ENCODE measurements around the gene CNKSR1.

Gene CNKSR1

DNA sequence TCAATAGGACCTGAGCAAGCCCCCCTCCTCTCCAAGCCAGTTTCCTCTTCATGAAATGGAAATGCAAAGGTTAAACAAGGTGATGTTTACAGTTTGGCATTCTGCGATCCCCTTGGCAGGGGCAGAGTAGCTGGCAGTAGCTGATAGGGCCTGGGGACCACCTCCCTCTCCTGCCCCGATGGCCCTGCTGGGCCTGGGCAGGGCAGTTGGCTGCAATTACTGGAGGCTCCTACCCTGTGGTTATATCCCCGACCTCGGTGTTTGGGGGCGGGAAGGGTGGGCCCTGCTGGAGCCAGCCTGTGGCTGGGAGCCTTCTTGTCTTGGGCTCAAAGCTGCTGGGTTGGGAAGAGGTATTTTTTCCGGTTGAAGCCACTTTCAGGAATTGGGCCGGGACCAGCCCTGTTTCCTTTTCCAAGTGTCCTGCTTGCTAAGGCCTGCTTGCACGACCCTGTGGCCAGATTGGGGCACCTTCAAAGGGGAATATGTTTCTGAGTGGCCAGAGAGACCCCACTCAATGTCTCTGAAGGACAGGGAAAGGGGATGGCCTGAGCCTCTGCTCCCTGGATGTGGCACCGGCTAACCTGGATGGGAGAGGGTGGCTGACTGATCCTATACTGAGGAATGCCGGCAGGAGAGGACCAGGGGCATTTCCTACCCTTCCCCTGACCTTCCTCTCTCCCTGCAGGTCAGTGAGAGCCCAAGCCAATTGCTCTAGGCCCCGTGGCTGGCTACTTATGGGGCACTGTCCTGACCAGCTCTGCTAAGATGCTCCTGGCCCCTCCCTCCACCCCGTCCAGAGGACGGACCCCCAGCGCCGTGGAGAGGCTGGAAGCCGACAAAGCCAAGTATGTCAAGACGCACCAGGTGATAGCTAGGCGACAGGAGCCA is 16.5 kb upstream of the CNKSR1 start:
- DNase-seq = no peak

DNA sequence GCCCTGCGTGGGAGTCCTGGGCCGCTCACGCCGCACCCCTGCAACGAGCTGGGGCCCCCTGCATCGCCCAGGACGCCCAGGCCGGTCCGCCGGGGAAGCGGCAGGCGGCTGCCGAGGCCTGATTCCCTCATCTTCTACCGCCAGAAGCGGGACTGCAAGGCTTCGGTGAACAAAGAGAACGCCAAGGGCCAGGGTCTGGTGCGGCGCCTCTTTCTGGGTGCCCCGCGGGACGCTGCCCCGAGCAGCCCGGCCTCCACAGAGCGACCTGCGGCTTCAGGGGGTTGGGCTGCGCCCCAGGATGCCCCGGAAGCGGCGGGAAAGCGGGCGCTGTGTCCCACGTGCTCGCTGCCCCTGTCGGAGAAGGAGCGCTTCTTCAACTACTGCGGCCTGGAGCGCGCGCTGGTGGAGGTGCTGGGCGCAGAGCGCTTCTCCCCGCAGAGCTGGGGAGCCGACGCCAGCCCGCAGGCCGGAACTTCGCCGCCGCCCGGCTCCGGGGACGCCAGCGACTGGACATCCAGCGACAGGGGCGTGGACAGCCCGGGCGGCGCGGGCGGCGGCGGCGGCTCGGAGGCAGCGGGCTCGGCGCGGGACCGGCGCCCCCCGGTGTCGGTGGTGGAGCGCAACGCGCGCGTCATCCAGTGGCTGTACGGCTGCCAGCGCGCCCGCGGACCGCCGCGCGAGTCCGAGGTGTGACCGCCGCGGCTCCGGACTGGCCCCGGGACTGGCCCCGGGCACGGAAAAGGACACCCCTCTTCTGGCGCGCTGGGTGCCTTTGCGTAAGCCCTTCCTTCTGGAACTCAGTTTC is 15.7 kb upstream of the CNKSR1 start:
- peak; percentile 25 for DNase-seq

DNA sequence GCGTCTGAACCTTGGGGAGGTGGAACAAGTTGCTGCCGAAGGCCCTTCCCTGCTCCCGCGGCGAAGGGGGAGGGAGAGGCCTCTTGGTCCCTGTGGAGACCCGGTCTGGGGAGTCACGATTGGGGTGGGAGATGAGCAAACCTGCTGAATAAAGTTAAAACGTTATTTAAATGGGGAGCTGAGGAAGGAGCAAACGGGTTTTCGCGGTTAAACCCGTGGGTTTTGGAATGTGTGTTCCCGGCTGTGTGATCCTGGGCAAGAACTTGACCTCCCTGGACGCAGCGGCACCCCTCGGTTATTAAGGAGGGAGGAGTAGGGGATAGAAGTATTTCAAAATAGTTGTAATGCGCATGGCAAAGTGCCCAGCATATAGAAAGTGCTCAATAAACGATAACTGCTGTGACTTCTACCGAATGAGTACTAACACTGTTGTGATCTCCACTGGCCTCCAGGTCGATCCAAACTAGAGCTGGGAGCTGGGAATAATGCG is 15.0 kb upstream of the CNKSR1 start:
- DNase-seq = no peak

DNA sequence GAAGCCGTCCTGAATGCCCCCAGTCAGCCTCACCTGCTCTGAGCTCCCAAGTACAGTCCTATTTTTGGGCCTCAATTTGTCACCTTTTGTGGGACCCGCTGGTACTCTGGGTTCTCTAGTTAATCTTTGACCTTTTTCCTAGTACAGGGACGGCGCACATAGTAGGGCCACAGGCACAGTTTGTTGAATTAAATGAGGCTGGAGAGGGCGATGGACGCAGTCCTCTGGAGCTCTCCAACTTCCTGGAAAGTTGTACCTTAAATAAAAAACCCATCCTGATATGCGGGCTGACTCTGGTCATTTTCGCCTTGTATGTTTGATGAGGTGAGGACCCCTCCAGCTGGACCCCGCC is 13.6 kb upstream of the CNKSR1 start:
- no peak for DNase-seq

DNA sequence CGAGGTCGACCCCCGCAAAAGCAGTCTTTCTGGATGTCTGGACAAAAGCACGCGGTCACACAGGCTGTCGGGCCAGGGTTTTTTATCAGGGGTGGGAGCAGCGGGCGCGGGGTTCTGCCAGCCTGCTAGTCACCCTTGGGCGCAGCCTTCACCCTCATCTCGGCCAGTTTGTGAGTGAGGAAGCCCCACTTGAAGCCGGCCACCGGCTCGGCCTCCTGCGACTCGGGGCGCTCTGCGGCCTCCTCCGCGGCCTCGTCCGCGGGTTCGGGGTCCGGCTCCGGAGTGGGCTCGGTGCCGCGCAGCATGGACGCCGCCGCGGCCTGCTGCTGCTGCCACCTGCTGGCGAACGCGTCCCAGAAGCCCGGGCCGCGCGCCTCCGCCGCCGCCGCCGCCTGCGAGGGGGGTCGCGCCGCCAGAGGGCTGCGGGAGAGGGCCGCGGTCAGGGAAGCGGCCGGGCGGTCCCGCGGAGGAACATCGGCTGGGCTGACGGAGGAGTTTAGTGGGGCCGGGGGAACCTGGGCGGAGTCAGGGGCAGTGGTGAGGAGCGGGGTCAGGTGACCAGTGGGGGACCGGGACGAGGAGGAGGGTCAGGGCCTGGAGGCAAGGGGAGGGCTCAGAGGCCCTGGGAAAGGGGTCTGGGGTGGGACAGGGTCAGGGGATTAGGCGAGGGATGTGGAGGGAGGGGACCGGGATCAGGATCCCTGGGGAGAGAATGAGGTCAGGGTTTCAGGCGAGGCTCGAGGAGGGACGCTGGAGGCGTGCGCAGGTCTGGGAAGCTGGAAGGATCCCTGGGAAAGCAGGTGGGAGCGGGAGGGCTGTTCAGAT is 13.0 kb upstream of the CNKSR1 start:
- no peak for DNase-seq

DNA sequence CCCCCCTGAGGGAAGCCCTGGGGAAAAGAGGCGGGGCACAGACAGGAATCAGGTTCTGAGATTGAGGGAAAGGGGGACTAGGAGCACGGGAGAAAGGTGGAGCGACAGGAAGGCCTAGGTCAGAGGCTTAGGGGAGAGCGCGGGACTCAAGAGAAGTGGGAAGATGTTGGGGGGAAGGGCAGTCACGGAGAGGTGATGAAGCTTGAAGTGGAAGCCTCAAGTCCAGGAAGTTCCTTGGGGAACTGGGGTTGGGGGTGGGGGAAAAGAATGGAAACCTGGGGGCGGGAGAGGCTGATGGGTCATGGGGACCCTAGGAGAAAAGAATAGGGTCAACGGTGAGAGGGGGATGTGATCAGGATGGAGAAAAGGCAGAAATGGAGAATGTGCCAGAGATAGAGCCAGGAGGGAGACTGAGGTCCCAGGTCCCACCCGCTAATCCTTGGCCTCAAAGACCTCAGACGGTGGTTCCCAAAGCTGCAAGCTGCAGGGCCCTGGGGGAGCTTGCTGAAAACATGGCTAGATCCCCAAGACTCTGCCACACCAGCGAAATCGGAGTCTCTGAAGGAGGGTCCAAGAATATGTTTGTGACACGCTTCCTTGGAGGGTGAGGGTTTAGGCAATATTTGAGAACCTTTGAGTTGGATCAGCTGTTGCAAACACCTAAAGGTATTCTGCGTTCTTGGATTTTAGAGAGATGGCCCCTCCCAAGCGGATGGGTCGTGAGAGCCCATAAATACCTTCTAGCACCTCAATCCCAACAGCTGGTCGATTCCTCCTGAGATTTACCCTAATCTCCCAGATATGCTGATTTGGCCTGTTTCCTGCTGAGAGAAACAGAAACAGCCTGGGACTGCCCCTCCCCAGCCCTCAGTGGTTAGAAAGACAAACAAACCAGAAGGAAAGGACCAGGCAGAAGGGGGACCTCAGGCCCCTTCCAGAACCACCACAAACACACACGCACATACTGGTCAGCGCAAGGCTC is 12.1 kb upstream of the CNKSR1 start:
- no peak for DNase-seq

DNA sequence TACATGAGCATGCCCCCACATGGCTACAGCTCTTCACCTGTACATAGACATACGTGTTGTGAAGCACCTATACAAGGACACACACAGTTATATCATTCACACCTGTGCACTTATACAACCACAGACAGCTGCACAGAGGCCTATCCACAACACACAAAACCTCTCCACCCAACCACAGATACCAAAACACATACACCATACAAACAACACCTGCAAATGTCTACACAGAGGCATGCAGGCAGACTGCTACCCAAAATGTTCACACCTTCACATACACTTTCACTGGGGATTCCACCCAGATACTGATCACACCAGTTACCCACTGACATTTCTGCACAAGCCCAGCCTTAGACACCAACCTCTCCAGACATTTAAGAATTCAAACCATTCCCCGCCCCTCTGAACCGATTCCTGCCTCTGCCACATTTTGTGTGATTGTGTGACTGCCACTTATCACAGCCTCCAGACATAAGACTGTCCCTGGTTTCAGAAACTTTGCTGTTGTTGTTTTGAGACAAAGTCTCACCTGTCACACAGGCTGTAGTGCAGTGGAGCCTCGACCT is 10.5 kb upstream of the CNKSR1 start:
- no peak for DNase-seq

DNA sequence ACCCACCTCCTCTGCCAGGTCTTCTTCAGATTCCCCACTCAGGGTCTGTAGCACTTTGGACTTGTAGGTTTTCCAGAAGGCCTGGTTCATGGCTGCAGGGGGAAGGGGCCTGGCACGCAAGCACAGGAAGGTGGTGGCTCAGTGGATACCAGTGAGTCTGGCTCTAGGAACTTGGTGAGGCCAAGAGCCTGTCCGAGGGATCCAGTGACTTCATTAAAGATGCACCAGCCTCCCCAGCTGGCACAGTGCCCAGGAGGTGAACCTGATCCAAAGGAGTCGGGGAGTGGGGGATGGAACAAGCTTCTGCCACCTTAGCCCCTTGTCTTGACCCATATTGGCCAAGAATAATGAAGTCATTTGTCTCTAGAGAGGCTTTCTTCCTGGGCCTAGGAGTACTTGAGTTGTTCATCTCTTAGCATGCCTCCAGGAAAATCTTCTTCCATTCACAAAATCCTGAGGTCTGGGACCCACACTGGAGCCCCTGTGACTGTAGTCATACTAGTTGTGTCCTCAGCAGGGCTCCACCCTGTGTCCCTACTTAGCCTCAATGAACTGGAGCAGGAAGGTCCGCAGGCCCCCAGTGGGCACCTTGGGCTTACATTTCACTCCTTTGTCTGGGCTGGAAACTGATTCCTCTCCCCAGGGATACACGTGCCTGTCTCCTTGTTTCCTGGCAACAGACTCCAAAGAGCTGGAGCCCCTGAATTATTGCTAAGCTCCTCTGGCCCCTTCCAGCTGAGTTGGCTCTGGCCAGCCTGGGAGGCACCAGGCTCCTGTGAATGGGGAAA is 8.7 kb upstream of the CNKSR1 start, which contains the start of gene C1orf232:
C1orf232 (minus strand) TSS at position 554 of the 788 bp plus-strand sequence; CDS start at position 90, 464 bp downstream.
- peak; percentile 30 for DNase-seq

DNA sequence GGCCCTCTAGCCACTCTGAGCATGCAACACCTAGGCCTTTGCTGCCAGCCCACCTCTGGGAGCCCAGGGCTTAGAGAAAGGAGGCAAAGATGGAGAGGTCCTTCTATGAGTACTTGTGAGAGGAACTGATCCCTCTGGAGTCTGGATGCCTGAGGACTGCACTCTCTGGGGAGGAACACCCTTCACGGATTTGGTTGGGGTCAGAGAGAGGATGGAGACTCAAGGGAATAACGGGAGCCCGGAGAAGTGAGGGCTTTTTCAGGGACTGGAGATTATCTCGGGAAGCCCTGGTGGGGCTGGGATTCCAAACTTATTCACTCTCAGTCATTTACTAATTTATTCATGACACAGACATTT is 8.1 kb upstream of the CNKSR1 start:
- DNase-seq = no peak

DNA sequence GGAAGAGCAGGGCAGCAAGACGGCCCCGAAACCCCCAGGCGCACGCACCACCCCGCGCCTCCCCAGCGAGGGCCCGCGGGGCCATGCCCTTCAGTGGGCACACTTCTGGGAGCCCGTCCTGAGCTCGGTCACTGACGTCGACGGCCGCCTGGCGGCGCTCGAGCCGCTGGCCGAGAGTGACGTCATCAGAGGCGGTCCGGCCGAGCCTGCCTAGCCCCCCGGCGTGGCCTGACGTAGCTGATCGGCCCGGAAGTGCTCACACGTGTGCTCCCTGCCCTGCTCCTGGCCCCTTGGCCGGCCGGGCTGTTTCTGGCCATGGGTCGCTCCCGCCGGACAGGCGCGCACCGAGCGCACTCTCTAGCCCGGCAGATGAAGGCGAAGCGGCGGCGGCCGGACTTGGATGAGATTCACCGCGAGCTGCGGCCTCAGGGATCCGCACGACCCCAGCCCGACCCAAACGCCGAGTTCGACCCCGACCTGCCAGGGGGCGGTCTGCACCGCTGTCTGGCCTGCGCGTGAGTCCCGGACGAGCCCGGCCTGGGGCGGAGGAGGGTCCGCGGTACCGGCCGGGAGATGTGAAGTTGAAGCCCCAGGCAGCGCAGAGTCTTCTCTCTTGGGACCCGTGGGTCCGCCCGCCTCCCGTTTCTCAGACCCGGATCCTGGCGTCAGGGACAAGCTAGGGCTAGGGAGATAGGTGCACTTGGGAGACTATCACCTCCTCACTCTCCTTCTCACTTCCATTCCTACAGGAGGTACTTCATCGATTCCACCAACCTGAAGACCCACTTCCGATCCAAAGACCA is 7.4 kb upstream of the CNKSR1 start, which contains the start of gene ZNF593:
ZNF593 (plus strand) TSS at position 240 of the 803 bp plus-strand sequence; CDS start at position 316, 76 bp downstream.
- DNase-seq = peak; percentile 85

DNA sequence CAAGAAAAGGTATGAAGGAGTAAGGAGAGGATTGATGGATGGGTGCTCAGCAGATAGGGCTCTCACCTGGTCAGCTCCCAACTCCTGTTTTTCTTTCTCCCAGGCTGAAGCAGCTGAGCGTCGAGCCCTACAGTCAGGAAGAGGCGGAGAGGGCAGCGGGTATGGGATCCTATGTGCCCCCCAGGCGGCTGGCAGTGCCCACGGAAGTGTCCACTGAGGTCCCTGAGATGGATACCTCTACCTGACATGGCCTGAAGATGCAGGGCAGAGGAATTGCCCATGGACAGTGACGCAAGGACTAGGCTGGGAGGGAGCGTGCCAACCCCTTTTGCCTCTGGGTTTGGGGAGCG is 6.8 kb upstream of the CNKSR1 start:
- no peak for DNase-seq

DNA sequence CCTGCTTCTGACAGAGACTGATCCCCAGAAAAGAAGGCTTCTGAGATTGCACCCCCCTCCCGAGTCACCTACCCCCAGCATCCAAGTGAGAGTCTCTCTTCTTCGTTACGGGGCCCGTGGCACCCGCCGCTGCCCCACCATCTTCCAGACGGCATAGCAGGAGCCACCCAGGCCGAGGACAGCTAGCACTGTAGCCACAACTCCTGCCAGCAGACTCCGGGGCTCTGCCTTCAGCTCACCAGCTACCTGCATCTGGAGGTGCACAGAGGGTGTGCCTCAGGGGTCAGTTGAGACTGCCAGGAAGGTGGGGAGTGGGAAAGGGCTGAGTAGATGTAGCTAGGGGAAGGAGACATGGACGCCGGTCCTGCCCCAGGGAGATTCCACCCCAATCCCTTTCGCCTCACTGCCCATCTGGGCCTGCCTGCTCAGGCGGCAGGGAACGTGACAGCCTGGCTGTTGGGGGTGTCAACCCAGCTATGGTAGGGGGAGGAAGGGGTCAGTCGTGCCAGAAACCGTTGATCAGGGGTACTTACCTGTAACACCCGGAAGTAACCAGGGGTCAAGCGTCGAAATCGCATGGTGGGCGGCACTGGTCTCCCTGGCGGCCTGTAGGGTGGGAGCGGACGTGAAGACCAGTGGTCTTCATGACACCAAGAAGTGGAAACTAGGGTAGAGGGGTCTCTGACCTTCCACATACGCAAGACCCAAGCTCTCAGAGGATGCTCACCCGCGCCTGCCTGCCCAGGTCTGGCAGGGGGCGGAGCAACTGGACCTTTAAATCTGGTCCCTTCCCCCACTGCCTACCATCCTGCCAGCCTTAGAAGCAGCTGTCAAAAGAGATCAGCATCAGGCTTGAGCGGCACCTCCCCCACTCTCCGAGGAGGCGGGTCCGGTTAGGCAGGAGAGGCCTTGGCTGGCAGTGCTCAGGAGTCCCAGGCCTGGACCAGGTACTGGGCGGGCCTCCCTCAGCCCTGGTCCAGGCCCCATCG is 5.9 kb upstream of the CNKSR1 start, which contains the start of gene ZNF593OS:
ZNF593OS (minus strand) TSS at position 749 of the 989 bp plus-strand sequence; CDS start at position 578, 171 bp downstream.
- no peak for DNase-seq

DNA sequence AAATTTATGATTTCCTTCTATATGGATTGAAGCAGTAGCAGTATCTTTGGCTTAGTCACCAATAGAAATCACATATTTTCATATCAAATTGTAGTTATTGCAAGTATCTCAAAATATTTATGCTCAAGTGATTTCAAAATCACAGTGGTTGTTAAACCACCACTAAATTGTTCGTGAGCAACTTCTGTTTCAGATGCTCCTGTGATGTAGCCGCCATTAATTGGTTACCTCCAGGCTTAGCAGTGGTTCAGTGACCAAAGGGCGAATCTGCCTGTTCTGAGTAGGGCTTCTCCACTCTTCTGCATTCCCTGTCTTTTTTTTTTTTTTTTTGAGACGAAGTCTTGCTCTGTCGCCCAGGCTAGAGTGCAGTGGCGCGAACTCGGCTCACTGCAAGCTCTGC is 1.9 kb upstream of the CNKSR1 start:
- no peak for DNase-seq

DNA sequence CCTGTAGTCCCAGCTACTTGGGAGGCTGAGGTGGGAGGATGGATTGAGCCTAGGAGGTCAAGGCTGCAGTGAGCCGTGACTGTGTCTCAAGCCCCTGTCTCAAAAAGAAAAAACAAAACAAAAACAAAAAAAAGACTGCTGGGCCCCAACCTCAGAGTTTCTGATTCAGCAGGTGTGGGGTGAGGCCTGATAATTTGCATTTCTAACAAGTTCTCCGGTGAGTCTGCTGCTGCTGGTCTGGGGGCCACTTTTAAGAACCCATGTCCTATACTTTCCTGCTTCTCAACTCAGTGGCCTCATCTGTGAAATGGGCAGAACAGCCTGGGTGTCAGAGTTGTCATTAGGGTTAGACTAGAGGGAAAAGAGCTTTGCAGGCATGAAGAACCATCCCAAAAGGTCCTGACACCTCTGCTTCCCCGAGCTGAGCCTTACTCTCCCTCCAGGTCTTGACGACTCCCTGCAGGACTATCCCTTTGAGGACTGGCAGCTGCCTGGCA is 2.8 kb downstream of the CNKSR1 start:
- no peak for DNase-seq

DNA sequence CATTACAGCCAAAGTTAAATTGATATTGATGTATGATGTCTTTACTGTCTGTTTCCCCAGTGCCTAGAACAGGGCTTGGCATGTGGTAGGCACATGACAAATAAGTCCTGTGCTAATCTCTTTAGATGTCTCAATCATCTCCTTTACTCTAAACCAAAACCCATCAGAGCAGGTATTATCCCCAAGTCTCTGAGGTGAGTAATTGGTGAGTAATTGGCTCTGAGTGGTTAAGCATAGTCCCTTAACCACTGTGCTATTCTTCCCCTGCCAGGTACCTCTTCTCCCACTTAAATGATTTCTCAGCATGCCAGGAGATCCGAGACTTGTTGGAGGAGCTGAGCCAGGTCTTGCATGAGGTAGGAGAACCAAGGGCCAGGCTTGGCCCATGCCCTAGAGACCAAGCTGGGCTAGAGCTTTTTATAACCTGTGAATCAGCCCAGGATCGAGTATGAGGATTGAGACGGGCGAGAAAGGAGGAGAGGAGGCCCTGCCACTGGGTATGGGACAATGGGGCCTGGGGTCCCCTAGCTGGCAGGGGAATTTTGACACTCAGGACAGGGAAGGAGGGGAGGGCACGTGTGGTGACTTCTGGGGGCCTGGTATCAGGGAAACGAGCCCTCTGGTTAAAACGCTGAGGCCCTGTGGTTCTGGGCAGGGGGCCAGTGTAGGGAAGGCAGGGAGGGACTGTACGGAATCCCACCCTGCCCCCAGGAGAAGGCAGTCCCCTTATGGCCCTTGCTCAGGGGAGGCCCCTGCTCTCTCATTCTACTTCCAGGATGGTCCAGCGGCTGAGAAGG is 4.5 kb downstream of the CNKSR1 start:
- no peak for DNase-seq

DNA sequence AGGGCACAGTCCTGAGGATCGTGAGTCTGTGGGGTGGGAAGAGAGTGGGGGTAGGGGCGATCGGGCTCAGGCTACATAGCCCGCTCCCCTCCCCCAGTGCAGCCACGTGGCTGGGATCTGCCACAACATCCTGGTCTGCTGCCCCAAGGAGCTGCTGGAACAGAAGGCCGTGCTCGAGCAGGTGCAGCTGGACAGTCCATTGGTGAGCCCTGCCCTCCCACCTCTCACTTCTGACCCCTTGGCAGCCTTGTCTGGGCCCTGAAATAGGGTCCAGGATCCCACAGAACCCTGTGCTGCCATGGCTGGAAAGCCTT is 5.0 kb downstream of the CNKSR1 start:
- DNase-seq = no peak

DNA sequence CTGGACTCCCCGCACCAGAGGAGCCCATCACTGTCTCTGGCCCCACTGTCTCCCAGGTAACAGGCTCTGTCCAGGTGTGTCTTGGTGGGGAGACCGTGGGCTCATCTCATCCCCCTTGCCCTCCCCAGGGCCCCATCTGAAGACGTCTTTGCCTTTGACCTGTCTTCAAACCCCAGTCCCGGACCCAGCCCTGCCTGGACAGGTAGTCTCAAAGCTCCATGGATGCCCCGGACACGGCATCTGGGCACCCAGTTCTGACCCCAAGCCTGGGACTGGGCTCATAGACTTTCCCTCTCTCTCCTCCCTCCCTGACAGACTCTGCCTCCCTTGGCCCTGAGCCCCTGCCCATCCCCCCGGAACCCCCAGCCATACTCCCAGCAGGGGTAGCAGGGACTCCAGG is 6.8 kb downstream of the CNKSR1 start:
- no peak for DNase-seq
